GM15510 (cell line): ENCODE data around the gene EPN2.

Source experiments
- POLR2A ChIP-seq: IDR thresholded peaks from 3 replicates; pipeline ENCODE4 v1.6.1; 2011; ENCODE audit warnings: borderline replicate concordance; ENCODE audit not compliant: insufficient read length; ENCODE audit errors: extremely low read depth

EPN2 gene

DNA sequence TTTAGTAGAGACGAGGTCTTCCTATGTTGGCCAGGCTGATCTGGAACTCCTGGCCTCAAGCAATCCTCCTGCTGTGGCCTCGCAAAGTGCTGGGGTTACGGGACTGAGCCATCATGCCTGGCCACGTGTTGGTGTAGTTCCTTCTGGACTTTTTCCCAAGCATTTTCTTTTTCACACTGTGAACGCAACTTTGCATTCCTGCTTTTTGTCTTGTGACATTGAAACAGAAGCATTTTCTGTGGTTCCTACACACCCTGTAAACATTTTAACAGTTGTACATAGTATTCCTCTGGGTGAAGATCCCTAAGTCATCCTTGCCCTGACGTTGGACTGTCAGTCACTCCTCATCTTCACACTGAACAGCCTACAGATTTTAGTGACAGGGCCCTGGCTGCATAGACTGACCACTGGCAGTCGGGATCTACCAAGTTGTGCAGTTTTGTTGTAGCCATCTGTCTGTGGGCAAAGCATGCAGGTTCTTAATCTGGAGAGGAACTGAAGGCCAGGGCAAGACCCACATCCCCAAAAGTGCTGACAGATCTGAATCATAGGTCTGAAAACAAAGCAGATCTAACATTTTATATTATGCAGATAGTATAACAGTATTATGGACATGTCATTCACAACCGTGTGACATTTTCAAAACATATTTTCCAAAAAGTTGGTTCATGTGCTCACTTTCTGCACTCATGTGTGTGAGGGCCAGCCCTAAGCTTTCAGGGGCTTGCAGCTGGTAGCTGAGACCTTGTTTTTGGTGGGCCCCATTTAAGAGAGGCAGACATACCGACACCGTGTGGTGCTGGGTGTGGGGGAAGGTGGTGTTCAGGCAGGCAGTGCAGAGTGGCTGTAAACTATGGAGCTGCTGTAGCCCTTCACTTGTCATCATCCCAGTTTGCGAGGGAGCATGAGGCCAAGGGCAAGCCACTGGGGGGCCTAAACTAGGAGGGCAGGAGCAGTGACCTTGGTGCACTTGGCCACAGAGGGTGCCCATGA lies 59.9 kb downstream of the EPN2 start:
- TF ChIP-seq POLR2A, result no peak

DNA sequence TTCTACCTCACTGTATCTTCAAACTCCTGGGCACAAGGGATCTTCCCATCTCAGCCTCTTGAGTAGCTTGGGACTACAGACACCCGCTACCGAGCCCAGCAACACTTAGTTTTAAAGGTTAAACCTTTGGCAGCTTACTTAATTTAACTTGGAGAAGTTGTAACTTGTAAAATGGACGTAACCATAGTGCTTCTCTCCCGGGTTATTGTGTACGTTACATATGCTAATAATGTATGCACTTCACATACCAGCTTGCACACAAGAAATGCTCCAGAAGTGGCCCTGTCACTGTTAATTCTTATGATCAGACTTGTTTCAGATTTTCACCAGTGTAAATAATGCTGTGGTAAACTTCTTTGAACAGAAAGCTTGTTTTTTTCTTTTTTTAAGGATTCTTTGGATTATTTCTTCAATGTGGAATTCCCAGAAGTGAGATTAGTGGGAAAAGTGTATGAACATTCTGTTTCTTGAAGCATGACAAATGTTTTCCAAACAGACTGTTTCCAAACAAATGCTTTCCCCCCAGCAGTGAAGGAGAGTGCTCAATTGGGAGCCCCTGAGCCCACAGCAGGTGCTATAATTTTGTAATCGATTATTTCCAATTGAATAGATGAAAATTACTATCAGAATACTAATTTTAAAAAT lies 61.5 kb downstream of the EPN2 start:
- TF ChIP-seq POLR2A, result no peak

DNA sequence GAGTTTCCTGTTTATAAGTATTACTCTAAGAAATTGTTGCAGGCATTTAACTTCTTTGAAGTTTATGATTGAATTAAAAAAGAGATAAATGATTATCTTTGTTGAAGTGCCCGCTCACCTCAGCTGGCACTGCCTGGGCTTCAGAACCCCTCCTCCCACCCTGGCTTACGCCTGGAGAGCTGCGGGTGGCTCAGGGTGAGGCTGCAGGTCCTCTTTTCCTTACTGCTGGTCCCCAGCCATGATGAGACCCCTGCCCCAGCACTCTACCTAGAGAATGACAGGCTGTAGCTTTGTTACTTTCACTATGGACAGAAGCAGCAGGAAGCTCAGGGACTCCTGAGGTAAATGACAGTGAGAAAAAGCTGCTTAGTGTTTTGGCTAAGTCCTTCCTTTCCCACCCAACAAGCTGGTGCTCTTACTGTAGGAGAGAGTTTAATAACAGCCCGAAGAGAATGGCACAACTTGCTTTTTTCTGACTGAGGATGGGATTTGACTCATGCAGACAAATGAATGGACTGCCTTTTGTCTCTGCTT lies 62.1 kb downstream of the EPN2 start:
- no peak for TF ChIP-seq POLR2A

DNA sequence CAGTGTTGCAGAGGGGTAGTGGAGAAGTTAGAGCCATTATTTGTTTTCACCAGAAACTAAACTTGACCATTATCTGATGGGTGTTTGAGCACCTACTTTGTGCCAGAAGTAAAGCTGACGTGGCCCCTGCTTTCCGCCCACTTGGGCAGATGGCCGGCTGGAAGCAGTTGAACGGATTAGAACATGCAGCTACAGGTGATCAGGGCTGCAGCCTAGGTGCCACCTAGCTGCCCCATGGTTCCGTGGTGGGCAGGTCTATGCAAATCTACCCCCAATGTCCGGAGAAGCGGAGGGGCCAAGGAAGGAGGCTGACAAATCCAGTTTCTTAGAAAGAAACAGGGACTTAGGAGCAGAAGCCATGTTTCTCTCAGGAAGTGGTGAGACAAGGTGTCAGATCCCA lies 62.7 kb downstream of the EPN2 start:
- TF ChIP-seq POLR2A, result no peak

DNA sequence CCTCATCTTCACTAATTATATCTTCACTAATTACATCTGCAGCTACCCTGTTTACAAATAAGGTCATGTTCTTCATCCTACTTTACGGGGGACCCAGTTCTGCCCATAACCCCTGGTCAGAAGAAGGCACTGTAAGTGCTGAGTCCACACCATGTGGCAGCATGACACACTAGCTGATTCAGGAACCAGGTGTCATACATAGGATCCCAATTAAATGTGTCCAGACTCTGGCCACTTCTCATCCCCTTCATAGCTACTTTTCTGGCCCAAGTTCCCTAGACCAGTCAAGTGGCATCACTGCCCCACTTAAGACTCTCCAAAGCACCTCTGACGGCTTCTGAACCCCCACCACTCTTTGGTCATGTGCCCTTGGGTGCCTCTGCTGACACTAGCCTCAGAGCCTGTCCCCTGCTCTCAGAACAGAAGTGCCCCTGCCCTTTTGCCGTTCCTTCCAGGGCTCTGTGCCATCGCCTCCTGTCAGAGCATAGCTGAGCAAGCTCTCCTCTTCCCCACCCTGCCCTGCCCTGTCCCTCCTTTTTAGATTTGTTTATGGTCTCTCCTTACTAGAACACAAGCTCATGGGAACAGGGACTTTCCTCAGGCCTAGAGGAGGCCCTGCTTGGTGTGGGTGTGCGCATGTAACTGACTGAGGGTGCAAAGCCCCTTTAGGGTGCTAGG lies 64.2 kb downstream of the EPN2 start:
- no peak for TF ChIP-seq POLR2A

DNA sequence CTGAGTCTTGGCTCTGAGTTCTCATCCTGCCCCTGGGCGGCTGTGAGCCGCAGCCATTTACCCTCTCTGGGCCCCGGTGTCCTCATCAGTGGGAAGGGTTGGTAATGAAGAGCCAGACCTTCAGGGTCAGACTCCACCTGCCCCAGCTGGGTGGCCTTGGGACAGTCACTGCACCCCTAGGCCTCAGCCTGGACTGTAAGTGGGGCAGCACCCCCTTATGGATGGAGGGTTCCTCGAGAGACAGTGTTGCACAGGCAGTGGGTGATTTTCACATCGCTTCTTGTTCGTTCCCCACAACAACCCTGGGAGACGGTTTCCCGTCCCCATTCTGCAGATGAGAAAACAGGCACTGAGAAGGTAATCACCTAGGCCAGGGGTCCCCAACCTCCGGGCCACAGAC lies 64.8 kb downstream of the EPN2 start:
- no peak for TF ChIP-seq POLR2A

DNA sequence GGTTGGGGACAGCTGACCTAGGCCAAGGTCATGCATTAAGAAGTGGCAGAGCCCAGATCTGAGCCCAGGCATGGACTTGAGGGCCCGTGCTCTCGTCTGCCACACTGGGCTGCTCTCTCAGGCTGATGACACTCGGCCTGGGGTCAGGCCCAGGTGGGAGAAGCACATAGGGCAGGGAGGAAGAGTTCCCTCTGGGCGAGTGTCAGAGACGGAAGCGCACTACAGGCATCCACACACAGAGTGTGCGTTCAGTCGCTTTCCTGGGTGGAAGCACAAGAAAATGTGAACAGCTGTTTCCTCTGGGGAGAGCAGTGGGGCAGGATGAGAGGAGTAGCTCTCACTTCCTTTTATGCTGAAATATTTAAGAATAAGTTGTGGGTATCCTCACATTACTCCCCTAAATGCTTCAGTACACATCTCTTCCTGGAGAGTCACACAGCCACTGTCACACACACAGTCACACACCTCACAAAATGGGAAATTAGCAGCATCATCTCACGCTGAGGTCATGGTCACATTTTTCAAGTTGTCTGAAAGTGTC lies 65.7 kb downstream of the EPN2 start:
- no peak for TF ChIP-seq POLR2A

DNA sequence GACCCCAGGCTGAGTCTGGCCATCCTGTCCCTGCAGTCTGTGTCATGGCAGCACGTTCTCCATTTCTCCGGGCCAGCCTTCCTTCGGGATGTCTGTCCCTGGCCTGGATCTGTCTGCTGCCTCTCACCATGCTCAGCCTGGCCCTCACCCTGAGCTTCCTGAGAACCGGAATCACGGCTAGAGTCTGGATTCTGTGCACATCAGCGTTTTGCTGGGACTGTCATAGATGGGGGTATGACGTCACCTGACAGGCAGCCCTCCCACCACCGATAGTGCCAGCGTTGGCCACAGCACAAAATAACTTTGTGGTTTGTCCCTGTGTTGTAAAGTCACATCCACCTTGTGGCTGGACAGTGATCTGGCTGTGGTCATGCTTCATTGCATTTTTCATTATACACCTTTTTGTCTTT lies 66.2 kb downstream of the EPN2 start:
- TF ChIP-seq POLR2A, result no peak

DNA sequence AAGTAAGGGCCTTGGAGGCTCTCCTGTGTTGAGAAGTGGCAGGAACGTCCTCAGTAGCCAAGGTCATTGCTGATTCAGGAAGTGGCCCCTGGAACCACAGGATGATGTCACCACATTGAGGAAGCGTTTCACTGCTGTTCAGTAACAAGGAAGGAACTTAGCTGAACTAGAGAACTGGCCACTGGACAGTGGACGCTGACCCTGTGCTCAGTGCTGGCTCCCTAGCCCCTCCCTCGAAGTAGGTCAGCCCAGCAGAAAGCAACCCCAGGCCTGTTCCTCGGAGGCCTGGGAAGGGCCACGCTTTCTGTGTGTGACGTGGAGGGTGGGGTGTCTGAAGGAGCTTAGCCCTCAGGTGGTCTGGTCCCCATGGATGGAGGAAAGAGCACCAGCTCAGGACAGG lies 67.0 kb downstream of the EPN2 start:
- TF ChIP-seq POLR2A, result no peak

DNA sequence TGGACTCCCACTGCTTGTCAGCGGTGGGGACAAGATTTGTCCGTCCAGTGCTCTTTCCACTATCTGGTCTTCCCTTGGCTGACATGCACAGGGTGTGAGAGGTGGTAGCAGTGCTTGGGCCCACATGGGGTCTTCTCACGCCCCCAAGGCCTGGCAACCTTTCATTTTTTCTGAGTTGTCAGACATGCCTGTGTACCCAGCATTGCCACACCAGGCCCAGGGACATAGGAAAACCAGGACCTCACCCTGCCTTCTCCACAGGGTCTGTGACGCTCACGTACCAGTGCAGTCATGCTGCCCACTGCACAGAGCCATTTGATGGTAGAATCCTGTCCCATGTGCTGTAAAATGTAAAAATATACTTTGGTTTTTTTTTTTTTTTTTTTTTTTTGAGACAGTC lies 67.6 kb downstream of the EPN2 start:
- no peak for TF ChIP-seq POLR2A

DNA sequence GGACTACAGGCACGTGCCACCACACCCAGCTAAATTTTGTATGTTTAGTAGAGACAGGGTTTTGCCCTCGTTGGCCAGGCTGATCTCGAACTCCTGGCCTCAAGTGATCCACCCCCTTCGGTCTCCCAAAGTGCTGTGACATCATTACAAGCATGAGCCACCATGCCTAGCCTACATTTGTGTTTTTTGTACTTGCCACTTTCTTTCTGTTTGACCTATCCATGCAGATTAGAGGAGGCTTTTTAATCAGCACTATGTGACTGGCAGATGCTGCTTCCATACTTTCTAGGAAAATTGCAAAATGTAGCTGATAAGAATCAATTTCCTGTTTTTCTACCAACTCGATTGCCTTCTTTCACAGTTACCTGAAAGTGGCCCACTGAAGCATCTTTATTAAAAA lies 68.1 kb downstream of the EPN2 start:
- TF ChIP-seq POLR2A, result no peak

DNA sequence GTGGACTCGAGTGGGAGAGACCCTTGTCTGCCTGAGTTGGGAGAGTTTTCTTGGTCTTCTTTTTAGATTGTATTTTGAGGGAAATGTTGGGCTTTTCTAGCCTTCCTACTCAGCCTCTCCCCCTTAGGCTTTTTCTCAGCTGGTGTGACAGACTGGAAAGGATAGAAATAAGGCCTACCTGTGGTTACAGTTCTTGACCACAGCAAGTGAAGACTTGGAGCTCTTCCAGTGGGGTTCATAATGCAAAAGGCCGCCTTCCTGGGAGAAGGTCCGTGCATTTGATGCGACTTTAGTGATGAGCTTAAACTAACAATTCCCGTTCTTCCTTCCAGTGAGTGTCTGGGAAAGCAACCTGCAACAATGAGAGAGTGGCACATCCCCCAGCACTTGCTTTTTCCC lies 68.6 kb downstream of the EPN2 start:
- no peak for TF ChIP-seq POLR2A

DNA sequence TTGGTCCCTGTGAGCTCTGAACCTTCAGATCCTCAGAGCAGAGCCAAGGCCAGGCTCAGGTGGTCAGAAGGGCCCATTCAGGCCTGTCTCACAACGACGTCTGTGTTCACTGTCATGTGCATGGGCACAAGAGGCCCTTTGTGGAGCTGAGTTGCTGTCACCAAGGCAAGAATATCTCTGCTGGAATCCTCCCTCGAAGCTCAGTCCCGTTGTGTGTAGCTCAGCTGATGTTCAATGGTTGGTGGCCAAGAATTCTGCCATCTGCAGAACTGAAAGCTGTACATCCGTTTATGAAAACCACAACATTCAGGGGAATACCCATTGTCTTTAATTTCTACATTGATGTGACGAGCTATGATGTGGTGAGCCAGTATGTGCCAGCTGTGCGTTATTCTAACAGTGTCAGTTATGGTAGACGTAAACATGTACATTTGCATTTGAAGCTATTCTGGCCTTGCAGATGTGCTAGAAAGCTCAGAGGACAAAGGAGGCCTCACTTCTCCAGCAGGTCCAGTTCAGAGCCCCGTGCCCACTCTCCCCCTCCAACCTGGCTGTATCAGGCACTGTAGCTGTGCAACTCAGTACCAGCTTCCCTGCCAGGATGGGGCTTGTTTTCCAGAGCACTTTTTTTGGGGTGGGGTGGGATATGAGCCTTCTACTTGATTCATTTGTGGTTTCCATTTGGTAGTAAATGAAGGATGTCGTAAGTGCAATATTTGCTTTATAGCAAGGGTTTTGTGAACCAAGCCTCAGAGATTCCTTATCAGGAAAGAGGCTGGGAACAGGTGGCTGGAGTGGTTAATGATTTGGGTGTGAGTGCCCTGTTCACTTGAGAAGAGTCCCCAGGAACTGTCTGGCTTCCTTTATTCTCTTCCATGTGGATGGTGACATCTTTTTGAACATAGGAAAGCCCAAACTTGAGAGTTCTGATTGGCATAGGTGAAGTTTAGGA lies 69.3 kb downstream of the EPN2 start:
- TF ChIP-seq POLR2A, result no peak

DNA sequence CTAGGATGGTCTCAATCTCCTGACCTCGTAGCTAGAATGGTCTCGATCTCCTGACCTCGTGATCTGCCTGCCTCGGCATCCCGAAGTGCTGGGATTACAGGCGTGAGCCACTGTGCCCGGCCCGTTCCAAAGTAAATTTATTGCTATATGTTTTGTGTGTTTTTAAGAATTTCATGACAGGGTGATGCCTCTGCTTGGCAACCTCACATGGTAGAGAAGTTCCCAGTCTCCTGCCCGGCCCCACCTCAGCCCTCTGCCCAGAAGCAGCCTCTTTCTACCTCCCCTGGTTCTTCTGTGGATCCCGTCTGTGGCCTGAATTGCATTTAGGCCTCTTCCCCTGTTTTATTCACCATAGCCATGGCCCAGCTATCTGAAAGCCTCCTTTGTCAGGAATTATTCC lies 70.4 kb downstream of the EPN2 start:
- TF ChIP-seq POLR2A, result no peak
